GM19467 (cell line): ENCODE results near the gene ANKRD30B.
"Not testable (repeated sequence)": the region's sequence is repeated elsewhere in the genome, so short reads cannot be mapped to it uniquely, and the experiment has no call there.

Experiments used
- ATAC-seq: cut with Tn5 transposase; IDR thresholded peaks from one replicate; pipeline ENCODE4 v1.9.1; 2021; ENCODE audit warnings: mild to moderate bottlenecking, moderate library complexity; ENCODE audit not compliant: unreplicated experiment

The ANKRD30B gene

DNA sequence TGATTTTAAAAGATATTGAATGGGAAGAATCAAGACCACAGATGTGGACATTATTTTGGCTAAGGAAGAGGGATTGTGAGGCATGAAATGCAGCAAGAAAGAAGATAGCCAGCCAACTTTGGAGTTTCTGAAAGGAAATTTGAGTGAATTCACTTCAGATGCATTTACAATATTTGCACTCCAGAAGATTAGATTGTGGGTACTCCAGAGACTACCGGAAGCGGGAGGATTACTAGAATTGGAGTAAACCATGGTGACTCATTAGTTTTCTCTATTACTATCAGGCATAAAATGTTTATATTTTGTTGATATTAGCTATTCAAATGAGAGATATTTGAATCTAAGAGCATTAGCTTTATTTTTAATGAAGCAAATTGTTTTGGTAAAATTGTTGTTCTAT, 93.6 kb downstream of the ANKRD30B start:
- ATAC-seq, result not testable (repeated sequence)

GRCh38 chr18:14851533-14851932, 103.6 kb downstream of the ANKRD30B start:
- not testable (repeated sequence) for ATAC-seq

DNA sequence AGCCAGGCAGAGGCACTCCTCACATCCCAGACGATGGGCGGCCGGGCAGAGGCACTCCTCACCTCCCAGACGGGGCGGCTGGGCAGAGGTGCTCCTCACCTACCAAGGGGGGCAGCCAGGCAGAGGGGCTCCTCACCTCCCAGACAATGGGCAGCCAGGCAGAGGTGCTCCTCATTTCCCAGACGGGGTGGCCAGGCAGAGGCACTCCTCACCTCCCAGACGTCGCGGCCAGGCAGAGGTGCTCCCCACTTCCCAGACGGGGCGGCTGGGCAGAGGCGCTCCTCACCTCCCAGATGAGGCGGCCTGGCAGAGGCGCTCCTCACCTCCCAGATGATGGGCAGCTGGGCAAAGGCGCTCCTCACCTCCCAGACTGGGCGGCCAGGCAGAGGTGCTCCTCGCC, 107.7 kb downstream of the ANKRD30B start:
- ATAC-seq, result not testable (repeated sequence)

DNA sequence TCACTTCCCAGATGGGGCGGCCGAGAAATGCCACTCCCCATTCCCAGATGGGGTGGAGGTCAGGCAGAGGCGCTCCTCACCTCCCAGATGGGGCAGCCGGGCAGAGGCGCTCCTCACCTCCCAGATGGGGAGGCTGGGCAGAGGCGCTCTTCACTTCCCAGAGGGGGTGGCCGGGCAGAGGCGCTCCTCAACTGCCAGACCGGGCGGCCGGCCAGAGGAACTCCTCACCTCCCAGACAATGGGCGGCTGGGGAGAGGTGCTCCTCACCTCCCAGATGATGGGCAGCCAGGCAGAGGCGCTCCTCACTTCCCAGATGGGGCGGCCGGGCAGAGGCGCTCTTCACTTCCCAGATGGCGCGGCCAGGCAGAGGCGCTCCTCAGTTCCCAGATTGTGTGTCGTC, 108.3 kb downstream of the ANKRD30B start:
- not testable (repeated sequence) for ATAC-seq

DNA sequence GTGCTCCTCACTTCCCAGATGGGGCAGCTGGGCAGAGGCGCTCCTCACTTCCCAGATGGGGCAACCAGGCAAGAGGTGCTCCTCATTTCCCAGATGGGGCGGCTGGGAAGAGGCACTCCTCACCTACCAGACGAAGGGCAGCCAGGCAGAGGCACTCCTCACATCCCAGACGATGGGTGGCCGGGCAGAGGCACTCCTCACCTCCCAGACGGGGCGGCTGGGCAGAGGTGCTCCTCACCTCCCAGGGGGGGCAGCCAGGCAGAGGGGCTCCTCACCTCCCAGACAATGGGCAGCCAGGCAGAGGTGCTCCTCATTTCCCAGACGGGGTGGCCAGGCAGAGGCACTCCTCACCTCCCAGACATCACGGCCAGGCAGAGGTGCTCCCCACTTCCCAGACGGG, 110.5 kb downstream of the ANKRD30B start:
- ATAC-seq, result not testable (repeated sequence)

DNA sequence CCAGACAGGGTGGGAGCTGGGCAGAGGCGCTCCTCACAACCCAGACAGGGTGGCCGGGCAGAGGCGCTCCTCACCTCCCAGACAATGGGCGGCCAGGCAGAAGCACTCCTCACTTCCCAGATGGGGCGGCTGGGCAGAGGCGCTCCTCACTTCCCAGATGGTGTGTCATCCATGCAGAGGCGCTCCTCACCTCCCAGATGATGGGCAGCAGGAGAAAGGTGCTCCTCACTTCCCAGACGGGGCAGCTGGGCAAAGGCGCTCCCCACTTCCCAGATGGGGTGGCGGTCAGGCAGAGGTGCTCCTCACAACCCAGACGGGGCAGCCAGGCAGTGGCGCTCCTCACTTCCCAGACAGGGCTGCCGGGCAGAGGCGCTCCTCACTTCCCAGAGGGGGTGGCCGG, 112.0 kb downstream of the ANKRD30B start:
- not testable (repeated sequence) for ATAC-seq

DNA sequence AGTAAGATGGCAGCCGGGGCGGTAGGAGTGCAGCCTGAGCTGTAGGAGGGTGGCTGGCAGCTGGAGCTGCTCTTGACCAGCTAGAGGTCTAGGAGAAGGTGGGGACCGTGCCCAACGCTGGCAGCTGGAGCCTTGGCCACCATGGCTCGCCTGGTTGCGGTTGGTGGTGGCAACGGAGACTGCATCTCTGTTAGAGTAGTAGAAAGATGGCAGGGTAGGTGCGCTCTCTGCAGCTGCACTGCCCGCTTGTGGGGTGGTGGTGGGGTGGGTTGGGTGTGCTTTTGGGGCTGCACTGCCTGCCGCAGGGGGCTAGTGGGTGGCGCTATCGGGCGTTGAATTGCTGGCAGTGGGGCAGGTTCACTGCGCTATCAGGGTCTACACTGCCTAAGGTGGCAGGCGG, 118.5 kb downstream of the ANKRD30B start:
- not testable (repeated sequence) for ATAC-seq

- not testable (repeated sequence) for ATAC-seq
Measured at GRCh38 chr18:14867988-14868387, 120.0 kb downstream of the ANKRD30B start.

GRCh38 chr18:14868825-14869224, 120.9 kb downstream of the ANKRD30B start:
- not testable (repeated sequence) for ATAC-seq

DNA sequence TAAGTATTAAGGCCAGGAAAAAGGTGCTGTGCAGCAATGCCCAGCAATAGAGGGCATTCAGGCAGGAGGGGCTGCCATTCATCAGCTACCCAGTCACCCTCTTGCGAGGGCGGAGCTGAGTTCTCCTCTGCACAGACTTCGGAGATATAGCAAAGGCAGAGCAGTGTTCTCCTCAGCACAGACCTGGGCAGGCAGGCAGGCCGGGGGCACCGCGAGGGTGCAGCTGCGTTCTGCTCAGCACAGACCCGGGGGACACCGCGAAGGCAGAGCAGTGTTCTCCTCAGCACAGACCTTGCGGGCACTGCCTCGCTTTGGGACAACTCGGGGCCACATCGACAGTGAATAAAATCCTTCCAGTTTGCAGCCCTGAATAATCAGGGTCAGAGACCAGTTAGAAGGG, 130.9 kb downstream of the ANKRD30B start:
- ATAC-seq, result not testable (repeated sequence)

- ATAC-seq, result no peak
Measured at GRCh38 chr18:14900435-14900834, 152.5 kb downstream of the ANKRD30B start.
